HepG2 (cell line): ENCODE measurements around the gene GALNT10. TPM values are rescaled to one million over a fixed set of nuclear protein-coding genes. Genes with fewer than 3 reads are reported as not detected.

Source experiments
- ATAC-seq: fragments of 200-7000 bp; cut with Tn5 transposase; 3 replicates; pipeline ENCODE4 v1.9.1; 2020; ENCODE audit warnings: mild to moderate bottlenecking, moderate library complexity
- BruUV-seq: library from RNA; stranded (reverse); fragments of 400-500 nt; replicated peaks from 2 replicates; lab custom pipeline; 2021; lab: Mats Ljungman, UMichigan
- CTCF ChIA-PET: fragments of 300-600 bp; formaldehyde crosslinking; extraction: SDS; loops from one replicate; lab custom pipeline; 2021; ENCODE audit warnings: low total read pairs, inconsistent platforms, low intra/inter-chr PET ratio; lab: Yijun Ruan, JAX
- POLR2A ChIA-PET: fragments of 350-600 bp; sonication (Branson Sonifier 250); formaldehyde crosslinking; loops from one replicate; lab custom pipeline; 2020; ENCODE audit warnings: antibody characterized with exemption, inconsistent platforms; lab: Yijun Ruan, JAX
- DNase-seq: peaks from one replicate; pipeline ENCODE4 v3.0.0-alpha.2; 2015; ENCODE audit warnings: low spot score
- FAIRE-seq: peaks from 3 replicates; lab custom pipeline; 2011; peaks lifted over from hg19 to GRCh38; lab: Jason Lieb, UNC
- H2AFZ ChIP-seq: one replicate; pipeline ENCODE4 v1.6.1; 2011; ENCODE audit warnings: low read length, inconsistent platforms
- H3K27ac ChIP-seq: fragments of 300-600 bp; 3 replicates; pipeline ENCODE4 v1.8.0; 2011; ENCODE audit warnings: mixed run types, mild to moderate bottlenecking, mixed read lengths, low read length, inconsistent platforms; ENCODE audit not compliant: insufficient read depth; ENCODE audit errors: extremely low read length
- H3K27me3 ChIP-seq, 2 experiments: fragments of 200-600 bp in 1 of 2; 2 replicates in 1 of 2; 3 replicates in 1 of 2; pipeline versions ENCODE4 v1.6.0 to v1.8.0; 2011; ENCODE audit warnings: low read length in 2 of 2, mild to moderate bottlenecking in 2 of 2, moderate library complexity in 2 of 2, inconsistent platforms in 1 of 2; ENCODE audit not compliant: insufficient read depth in 2 of 2, control insufficient read depth in 1 of 2
- H3K36me3 ChIP-seq, 2 experiments: fragments of 200-600 bp in 1 of 2; replicated peaks in 1 of 2; 2 replicates in 1 of 2; 3 replicates in 1 of 2; pipeline versions ENCODE4 v1.5.1 to v1.8.0; 2011; ENCODE audit warnings: low read length in 2 of 2, inconsistent platforms in 1 of 2; ENCODE audit not compliant: insufficient read depth in 2 of 2, control insufficient read depth in 1 of 2
- H3K4me1 ChIP-seq: 2 replicates; pipeline ENCODE4 v1.5.1; 2012; ENCODE audit warnings: low read length, inconsistent platforms; ENCODE audit not compliant: insufficient read depth
- H3K4me2 ChIP-seq: 2 replicates; pipeline ENCODE4 v1.6.0; 2011; ENCODE audit warnings: low read depth, low read length, inconsistent platforms
- H3K4me3 ChIP-seq, 3 experiments: fragments of 200-600 bp in 1 of 3; sonication (generic), shearing (Covaris generic) in 1 of 3; replicated peaks in 1 of 3; 2 replicates each; pipeline ENCODE4 v1.5.1; 2011 to 2016; ENCODE audit warnings: low read length in 3 of 3, inconsistent platforms in 2 of 3, low read depth in 2 of 3, mild to moderate bottlenecking in 2 of 3, control low read depth in 1 of 3, mixed read lengths in 1 of 3; ENCODE audit not compliant: insufficient read depth in 1 of 3
- H3K79me2 ChIP-seq: one replicate; pipeline ENCODE4 v1.6.1; 2011; ENCODE audit warnings: low read length, inconsistent platforms; ENCODE audit not compliant: insufficient read depth
- H3K9ac ChIP-seq: 2 replicates; pipeline ENCODE4 v1.6.0; 2011; ENCODE audit warnings: mild to moderate bottlenecking, low read depth, low read length, inconsistent platforms; ENCODE audit not compliant: insufficient read depth
- H3K9me3 ChIP-seq: 2 replicates; pipeline ENCODE4 v1.5.1; 2012; ENCODE audit warnings: mild to moderate bottlenecking, low read length
- H4K20me1 ChIP-seq: 2 replicates; pipeline ENCODE4 v1.6.0; 2011; ENCODE audit warnings: inconsistent platforms, mild to moderate bottlenecking, low read length, moderate library complexity; ENCODE audit not compliant: insufficient read depth
- CCAR2 ChIP-seq: fragments of 200-400 bp; formaldehyde crosslinking; optimal IDR thresholded peaks from 2 replicates; pipeline ENCODE3; 2018; ENCODE audit warnings: low read depth, mild to moderate bottlenecking, low read length, moderate library complexity
- CEBPB ChIP-seq: IDR thresholded peaks from 2 replicates; pipeline ENCODE4 v1.6.1; 2011; ENCODE audit warnings: low read depth, low read length, improper control_type of control experiment, borderline replicate concordance
- KDM6A ChIP-seq: IDR thresholded peaks from 2 replicates; pipeline ENCODE4 v1.6.1; 2016; ENCODE audit warnings: low read depth
- POGZ ChIP-seq: sonication (generic); formaldehyde crosslinking; IDR thresholded peaks from 2 replicates; pipeline ENCODE4 v1.4.0; 2020; ENCODE audit warnings: mild to moderate bottlenecking, missing genetic modification reagents
- SALL2 ChIP-seq: sonication (generic); formaldehyde crosslinking; IDR thresholded peaks from 2 replicates; pipeline ENCODE4 v1.8.1; 2023; ENCODE audit warnings: mild to moderate bottlenecking, missing genetic modification reagents, inconsistent platforms
- XBP1 ChIP-seq: sonication (generic); formaldehyde crosslinking; IDR thresholded peaks from 2 replicates; pipeline ENCODE4 v1.5.0; 2020; ENCODE audit warnings: missing genetic modification reagents
- ZEB1 ChIP-seq: IDR thresholded peaks from 2 replicates; pipeline ENCODE4 v1.6.1; 2012; ENCODE audit warnings: mild to moderate bottlenecking, low read depth, inconsistent platforms; ENCODE audit not compliant: insufficient replicate concordance
- ZIK1 ChIP-seq: sonication (generic); formaldehyde crosslinking; IDR thresholded peaks from 2 replicates; pipeline ENCODE4 v1.5.0; 2020; ENCODE audit warnings: mild to moderate bottlenecking, low read depth, missing genetic modification reagents, borderline replicate concordance
- ZNF383 ChIP-seq: sonication (generic); formaldehyde crosslinking; IDR thresholded peaks from 2 replicates; pipeline ENCODE4 v1.4.0; 2020; ENCODE audit warnings: missing genetic modification reagents, mild to moderate bottlenecking, borderline replicate concordance
- ZNF616 ChIP-seq: sonication (generic); formaldehyde crosslinking; IDR thresholded peaks from 2 replicates; pipeline ENCODE4 v1.5.0; 2020; ENCODE audit warnings: low read depth, mild to moderate bottlenecking, missing genetic modification reagents
- ZNF792 ChIP-seq: IDR thresholded peaks from 2 replicates; pipeline ENCODE4 v1.6.1; 2016
- WGBS: methylation state at CpG from one replicate; pipeline ENCODE4 v1.1.6; 2017; ENCODE audit warnings: low lambda C conversion rate; 5-methylcytosine and 5-hydroxymethylcytosine counted together
- in situ Hi-C: cut with HindIII; loops from 2 replicates; pipeline ENCODE4 v1.10.0; 2017; ENCODE audit warnings: low pct_unique_long_range_greater_than_20kb; ENCODE audit not compliant: extremely low pct_ligation_motif_present
- intact Hi-C: fragments of 100-400 bp; cut with micrococcal nuclease; formaldehyde crosslinking; loops from one replicate; pipeline ENCODE4 v1.10.0; 2022; ENCODE audit not compliant: unreplicated experiment
- polyA plus RNA-seq, 8 experiments: library from polyadenylated mRNA; depleted of rRNA in 3 of 8; stranded (reverse) in 7 of 8; unstranded in 1 of 8; fragments of >200 nt; fragmentation: Illumina TruSeq in 4 of 8; extraction: Trizol in 4 of 8; gene quantifications; 2 replicates each; pipeline versions ENCODE4 v1.2.1 to v1.2.3, GENCODE V29; 2011 to 2016; ENCODE audit warnings: low read depth in 4 of 8, missing spikeins in 1 of 8, mixed read lengths in 1 of 8; ENCODE audit not compliant: insufficient read depth in 1 of 8
- total RNA-seq, 5 experiments: library from RNA; depleted of rRNA; stranded (reverse); fragments of >200 nt; fragmentation: Illumina TruSeq; extraction: Trizol; gene quantifications; 2 replicates each; pipeline ENCODE4 v1.2.3, GENCODE V29; 2016; ENCODE audit warnings: low read depth in 1 of 5
- TF ChIP-seq, protein P1 (sequence below): sonication (generic); formaldehyde crosslinking; IDR thresholded peaks from one replicate; pipeline ENCODE4 v1.5.1; 2020; ENCODE audit warnings: mild to moderate bottlenecking, missing genetic modification reagents; ENCODE audit errors: not compliant biosample characterization

The GALNT10 gene
- total and polyA plus RNA-seq, 2 of the 13 experiments (the other 11 are each of a cell fraction or from before 2014, with no cell fraction given): 8.1 to 11.2 TPM

DNA sequence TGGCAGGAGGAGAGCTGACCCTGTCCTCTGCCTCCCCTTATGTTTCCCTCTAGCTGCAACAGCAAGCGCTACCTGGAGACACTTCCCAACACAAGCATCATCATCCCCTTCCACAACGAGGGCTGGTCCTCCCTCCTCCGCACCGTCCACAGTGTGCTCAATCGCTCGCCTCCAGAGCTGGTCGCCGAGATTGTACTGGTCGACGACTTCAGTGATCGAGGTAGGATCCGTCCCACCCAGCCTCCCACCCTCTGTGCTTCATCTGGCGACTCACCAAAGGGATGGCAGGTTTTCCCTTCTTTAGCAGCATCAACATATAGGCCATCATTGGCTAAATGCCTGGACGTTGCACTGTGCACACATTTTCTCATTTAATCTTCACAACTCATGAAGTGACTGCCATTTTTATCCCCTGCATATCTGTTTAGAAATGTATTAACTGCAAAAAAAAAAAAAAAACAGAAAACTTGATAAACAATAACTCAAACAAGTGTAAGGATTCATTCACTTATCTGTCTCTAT lies 139.0 kb downstream of the GALNT10 start:
- no peak overlapping the region for H3K4me3 ChIP-seq
- CTCF ChIA-PET: no interaction called here
- ATAC-seq (no peak), FAIRE-seq (no peak), DNase-seq (no peak)
- intact Hi-C loops (loop anchor here (10.0 kb wide), 1 partner anchor 75 kb away; no protein-coding TSS in a partner anchor), in situ Hi-C loops (no loop called here)
- BruUV-seq: no TSS peak
- peaks cover 4% of the 10 kb centered on the region; the same call in 1 of the 2 replicates for H3K4me1 ChIP-seq
- no peak overlapping the region for H3K4me2 ChIP-seq
- H3K27me3 ChIP-seq: no peaks in the 10 kb centered on the region
- WGBS: 98% methylated on average over 13 of the region's 14 CpGs
- H3K79me2 ChIP-seq: no peaks in the 10 kb centered on the region
- no peak overlapping the region for H3K27ac ChIP-seq
- H3K36me3 ChIP-seq: no peaks in the 10 kb centered on the region; a peak in 1 of 5 replicates
- no peaks in the 10 kb centered on the region for H4K20me1 ChIP-seq
- no peaks in the 10 kb centered on the region for H3K9me3 ChIP-seq
- no peak overlapping the region for H2AFZ ChIP-seq
- no peak overlapping the region for H3K9ac ChIP-seq
- TF ChIP-seq, protein P1, sequence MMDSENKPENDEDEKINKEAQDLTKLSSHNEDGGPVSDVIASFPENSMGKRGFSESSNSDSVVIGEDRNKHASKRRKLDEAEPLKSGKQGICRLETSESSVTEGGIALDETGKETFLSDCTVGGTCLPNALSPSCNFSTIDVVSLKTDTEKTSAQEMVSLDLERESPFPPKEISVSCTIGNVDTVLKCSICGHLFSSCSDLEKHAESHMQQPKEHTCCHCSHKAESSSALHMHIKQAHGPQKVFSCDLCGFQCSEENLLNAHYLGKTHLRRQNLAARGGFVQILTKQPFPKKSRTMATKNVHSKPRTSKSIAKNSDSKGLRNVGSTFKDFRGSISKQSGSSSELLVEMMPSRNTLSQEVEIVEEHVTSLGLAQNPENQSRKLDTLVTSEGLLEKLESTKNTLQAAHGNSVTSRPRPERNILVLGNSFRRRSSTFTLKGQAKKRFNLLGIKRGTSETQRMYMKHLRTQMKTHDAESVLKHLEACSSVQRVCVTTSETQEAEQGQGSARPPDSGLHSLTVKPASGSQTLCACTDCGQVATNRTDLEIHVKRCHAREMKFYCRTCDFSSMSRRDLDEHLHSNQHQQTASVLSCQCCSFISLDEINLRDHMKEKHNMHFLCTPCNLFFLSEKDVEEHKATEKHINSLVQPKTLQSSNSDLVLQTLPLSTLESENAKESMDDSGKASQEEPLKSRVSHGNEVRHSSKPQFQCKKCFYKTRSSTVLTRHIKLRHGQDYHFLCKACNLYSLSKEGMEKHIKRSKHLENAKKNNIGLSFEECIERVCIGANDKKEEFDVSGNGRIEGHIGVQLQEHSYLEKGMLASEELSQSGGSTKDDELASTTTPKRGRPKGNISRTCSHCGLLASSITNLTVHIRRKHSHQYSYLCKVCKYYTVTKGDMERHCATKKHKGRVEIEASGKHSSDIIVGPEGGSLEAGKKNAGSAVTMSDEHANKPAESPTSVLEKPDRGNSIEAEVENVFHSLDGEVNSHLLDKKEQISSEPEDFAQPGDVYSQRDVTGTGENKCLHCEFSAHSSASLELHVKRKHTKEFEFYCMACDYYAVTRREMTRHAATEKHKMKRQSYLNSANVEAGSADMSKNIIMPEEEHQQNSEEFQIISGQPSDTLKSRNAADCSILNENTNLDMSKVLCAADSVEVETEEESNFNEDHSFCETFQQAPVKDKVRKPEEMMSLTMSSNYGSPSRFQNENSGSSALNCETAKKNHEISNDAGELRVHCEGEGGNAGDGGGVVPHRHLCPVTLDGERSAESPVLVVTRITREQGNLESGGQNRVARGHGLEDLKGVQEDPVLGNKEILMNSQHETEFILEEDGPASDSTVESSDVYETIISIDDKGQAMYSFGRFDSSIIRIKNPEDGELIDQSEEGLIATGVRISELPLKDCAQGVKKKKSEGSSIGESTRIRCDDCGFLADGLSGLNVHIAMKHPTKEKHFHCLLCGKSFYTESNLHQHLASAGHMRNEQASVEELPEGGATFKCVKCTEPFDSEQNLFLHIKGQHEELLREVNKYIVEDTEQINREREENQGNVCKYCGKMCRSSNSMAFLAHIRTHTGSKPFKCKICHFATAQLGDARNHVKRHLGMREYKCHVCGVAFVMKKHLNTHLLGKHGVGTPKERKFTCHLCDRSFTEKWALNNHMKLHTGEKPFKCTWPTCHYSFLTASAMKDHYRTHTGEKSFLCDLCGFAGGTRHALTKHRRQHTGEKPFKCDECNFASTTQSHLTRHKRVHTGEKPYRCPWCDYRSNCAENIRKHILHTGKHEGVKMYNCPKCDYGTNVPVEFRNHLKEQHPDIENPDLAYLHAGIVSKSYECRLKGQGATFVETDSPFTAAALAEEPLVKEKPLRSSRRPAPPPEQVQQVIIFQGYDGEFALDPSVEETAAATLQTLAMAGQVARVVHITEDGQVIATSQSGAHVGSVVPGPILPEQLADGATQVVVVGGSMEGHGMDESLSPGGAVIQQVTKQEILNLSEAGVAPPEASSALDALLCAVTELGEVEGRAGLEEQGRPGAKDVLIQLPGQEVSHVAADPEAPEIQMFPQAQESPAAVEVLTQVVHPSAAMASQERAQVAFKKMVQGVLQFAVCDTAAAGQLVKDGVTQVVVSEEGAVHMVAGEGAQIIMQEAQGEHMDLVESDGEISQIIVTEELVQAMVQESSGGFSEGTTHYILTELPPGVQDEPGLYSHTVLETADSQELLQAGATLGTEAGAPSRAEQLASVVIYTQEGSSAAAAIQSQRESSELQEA (CRISPR knock-in tag): no peak
- no peak for TF ChIP-seq ZNF792
- TF ChIP-seq ZEB1: no peak
- TF ChIP-seq ZNF616 (CRISPR knock-in tag): no peak
- no peak for TF ChIP-seq SALL2 (CRISPR knock-in tag)
- TF ChIP-seq KDM6A (CRISPR knock-in tag): no peak
- no peak for TF ChIP-seq ZNF383 (CRISPR knock-in tag)
- TF ChIP-seq XBP1 (CRISPR knock-in tag): no peak
- no peak for TF ChIP-seq POGZ (CRISPR knock-in tag)
- no peak for TF ChIP-seq ZIK1 (CRISPR knock-in tag)
- no peak for TF ChIP-seq CCAR2
- no peak for TF ChIP-seq CEBPB
- POLR2A ChIA-PET: no interaction called here
